ENCODE results near the gene KCNAB1.

Gene KCNAB1

DNA sequence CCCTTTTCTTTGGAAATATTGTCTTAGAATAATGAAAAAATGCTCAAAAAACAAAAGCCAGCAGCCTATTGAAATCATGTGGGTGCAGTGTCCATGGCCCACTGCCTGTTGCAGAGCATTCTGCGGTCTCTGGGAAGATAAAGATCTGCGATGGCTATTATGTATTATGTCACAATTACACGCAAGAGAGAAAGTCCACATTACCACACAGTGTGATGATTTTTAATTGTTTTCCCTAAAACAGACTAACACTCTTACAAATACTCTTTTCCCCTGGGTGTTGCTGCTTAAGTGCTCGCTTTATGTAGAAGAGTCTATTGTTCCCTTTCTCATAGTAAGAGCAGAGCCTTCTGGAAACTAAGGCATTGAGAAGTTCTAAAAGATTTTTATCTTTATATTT, 402.3 kb downstream of the KCNAB1 start:
- no peaks in the 10 kb centered on the region for H3K9me2 ChIP-seq (replicated peaks; ENCODE audit: insufficient read depth, low read length)
- H3F3A ChIP-seq (ENCODE audit: insufficient read depth) = no peaks in the 10 kb centered on the region
- H3K27me3 ChIP-seq (ENCODE audit: low read length) = no peaks in the 10 kb centered on the region
- no peak overlapping the region for H2AFZ ChIP-seq (ENCODE audit: low read depth, low read length, severe bottlenecking)
- no peak overlapping the region for H3K4me3 ChIP-seq (ENCODE audit: insufficient read depth, low read length, poor library complexity, severe bottlenecking)
- TF ChIP-seq, protein P1, sequence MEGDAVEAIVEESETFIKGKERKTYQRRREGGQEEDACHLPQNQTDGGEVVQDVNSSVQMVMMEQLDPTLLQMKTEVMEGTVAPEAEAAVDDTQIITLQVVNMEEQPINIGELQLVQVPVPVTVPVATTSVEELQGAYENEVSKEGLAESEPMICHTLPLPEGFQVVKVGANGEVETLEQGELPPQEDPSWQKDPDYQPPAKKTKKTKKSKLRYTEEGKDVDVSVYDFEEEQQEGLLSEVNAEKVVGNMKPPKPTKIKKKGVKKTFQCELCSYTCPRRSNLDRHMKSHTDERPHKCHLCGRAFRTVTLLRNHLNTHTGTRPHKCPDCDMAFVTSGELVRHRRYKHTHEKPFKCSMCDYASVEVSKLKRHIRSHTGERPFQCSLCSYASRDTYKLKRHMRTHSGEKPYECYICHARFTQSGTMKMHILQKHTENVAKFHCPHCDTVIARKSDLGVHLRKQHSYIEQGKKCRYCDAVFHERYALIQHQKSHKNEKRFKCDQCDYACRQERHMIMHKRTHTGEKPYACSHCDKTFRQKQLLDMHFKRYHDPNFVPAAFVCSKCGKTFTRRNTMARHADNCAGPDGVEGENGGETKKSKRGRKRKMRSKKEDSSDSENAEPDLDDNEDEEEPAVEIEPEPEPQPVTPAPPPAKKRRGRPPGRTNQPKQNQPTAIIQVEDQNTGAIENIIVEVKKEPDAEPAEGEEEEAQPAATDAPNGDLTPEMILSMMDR (IDR thresholded peaks at IDR 0.05; ENCODE audit: insufficient read depth, low read length, poor library complexity, severe bottlenecking) = no peak
- no peak for TF ChIP-seq EZH2phosphoT487 (conservative IDR thresholded peaks at IDR 0.05; ENCODE audit: low read length)
- H3K36me3 ChIP-seq (ENCODE audit: low read length) = no peaks in the 10 kb centered on the region
- H3K79me2 ChIP-seq (ENCODE audit: insufficient read depth, low read length) = no peaks in the 10 kb centered on the region
- no peak overlapping the region for H3K27ac ChIP-seq (ENCODE audit: low read depth, low read length)
- no peaks in the 10 kb centered on the region for H3K9me3 ChIP-seq (ENCODE audit: insufficient read depth, low read length)
- no peak overlapping the region for H3K4me2 ChIP-seq (ENCODE audit: low read depth, low read length, poor library complexity, severe bottlenecking)
- H3K9ac ChIP-seq (ENCODE audit: low read length) = no peak overlapping the region
- no peaks in the 10 kb centered on the region for H4K20me1 ChIP-seq (ENCODE audit: low read depth, low read length)

DNA sequence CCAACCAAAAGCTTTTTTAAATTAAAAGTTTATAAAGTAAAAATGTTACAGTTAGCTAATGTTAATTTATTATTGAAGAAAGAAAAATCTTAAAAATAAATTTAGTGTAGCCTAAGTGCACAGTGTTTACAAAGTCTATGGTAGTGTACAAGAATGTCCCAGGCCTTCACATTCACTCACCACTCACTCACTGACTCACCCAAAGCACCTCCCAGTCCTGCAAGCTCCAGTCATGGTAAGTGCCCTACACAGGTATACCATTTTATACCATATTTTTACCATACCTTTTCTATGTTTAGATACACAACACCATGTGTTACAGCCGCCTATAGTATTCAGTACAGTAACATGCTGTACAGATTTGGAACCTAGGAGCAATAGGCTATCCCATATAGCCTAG, 405.4 kb downstream of the KCNAB1 start:
- no peaks in the 10 kb centered on the region for H3K27me3 ChIP-seq (ENCODE audit: low read length)
- no peaks in the 10 kb centered on the region for H4K20me1 ChIP-seq (ENCODE audit: low read depth, low read length)
- no peaks in the 10 kb centered on the region for H3F3A ChIP-seq (ENCODE audit: insufficient read depth)
- no peak overlapping the region for H3K4me3 ChIP-seq (ENCODE audit: insufficient read depth, low read length, poor library complexity, severe bottlenecking)
- no peaks in the 10 kb centered on the region for H3K9me3 ChIP-seq (ENCODE audit: insufficient read depth, low read length)
- no peak overlapping the region for H2AFZ ChIP-seq (ENCODE audit: low read depth, low read length, severe bottlenecking)
- H3K27ac ChIP-seq (ENCODE audit: low read depth, low read length) = no peak overlapping the region
- no peaks in the 10 kb centered on the region for H3K9me2 ChIP-seq (replicated peaks; ENCODE audit: insufficient read depth, low read length)
- no peaks in the 10 kb centered on the region for H3K79me2 ChIP-seq (ENCODE audit: insufficient read depth, low read length)
- no peak overlapping the region for H3K4me2 ChIP-seq (ENCODE audit: low read depth, low read length, poor library complexity, severe bottlenecking)
- H3K36me3 ChIP-seq (ENCODE audit: low read length) = no peaks in the 10 kb centered on the region
- H3K9ac ChIP-seq (ENCODE audit: low read length) = no peak overlapping the region
- no peak for TF ChIP-seq EZH2phosphoT487 (conservative IDR thresholded peaks at IDR 0.05; ENCODE audit: low read length)
- TF ChIP-seq, protein P1 (IDR thresholded peaks at IDR 0.05; ENCODE audit: insufficient read depth, low read length, poor library complexity, severe bottlenecking) = no peak

DNA sequence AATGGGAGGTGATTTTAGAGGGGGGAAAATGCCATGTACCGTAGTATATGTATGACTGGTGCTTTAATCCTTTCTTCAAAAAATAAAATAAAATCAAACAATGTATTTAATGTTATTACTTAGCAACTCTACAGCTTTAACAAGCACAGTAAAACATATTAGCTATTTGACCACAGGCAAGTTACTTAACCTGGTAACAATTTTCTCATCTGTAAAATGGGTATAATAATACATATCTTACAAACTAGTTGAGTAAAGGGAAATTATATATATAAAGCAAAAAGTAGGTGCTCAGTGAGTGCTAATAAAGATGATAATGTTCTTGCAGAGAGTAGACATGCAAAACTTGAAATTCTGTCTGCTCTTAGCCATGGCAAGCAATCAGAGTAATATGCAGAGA, 406.7 kb downstream of the KCNAB1 start:
- no peaks in the 10 kb centered on the region for H3F3A ChIP-seq (ENCODE audit: insufficient read depth)
- H3K36me3 ChIP-seq (ENCODE audit: low read length) = no peaks in the 10 kb centered on the region
- H3K27ac ChIP-seq (ENCODE audit: low read depth, low read length) = no peak overlapping the region
- no peaks in the 10 kb centered on the region for H3K9me2 ChIP-seq (replicated peaks; ENCODE audit: insufficient read depth, low read length)
- no peaks in the 10 kb centered on the region for H4K20me1 ChIP-seq (ENCODE audit: low read depth, low read length)
- TF ChIP-seq, protein P1 (IDR thresholded peaks at IDR 0.05; ENCODE audit: insufficient read depth, low read length, poor library complexity, severe bottlenecking) = no peak
- no peak for TF ChIP-seq EZH2phosphoT487 (conservative IDR thresholded peaks at IDR 0.05; ENCODE audit: low read length)
- H3K4me3 ChIP-seq (ENCODE audit: insufficient read depth, low read length, poor library complexity, severe bottlenecking) = no peak overlapping the region
- H3K27me3 ChIP-seq (ENCODE audit: low read length) = no peaks in the 10 kb centered on the region
- H2AFZ ChIP-seq (ENCODE audit: low read depth, low read length, severe bottlenecking) = no peak overlapping the region
- no peak overlapping the region for H3K9ac ChIP-seq (ENCODE audit: low read length)
- H3K79me2 ChIP-seq (ENCODE audit: insufficient read depth, low read length) = no peaks in the 10 kb centered on the region
- H3K4me2 ChIP-seq (ENCODE audit: low read depth, low read length, poor library complexity, severe bottlenecking) = no peak overlapping the region
- H3K9me3 ChIP-seq (ENCODE audit: insufficient read depth, low read length) = no peaks in the 10 kb centered on the region
